Nephron progenitor cell (in vitro differentiated cells): Measurements from ENCODE around the gene IL1A.

Experiments used
- DNase-seq: peaks from one replicate; pipeline ENCODE4 v3.0.0; 2021
- H3K27ac Mint-ChIP-seq: 2 replicates; pipeline ENCODE4 v1.8.0; 2021; ENCODE audit warnings: mild to moderate bottlenecking, moderate library complexity, mixed read lengths
- H3K27me3 Mint-ChIP-seq: 2 replicates; pipeline ENCODE4 v1.8.0; 2021; ENCODE audit warnings: mild to moderate bottlenecking, low read depth, mixed read lengths; ENCODE audit not compliant: poor library complexity
- H3K36me3 Mint-ChIP-seq: 2 replicates; pipeline ENCODE4 v1.8.0; 2021; ENCODE audit warnings: low read depth, mixed read lengths
- H3K4me1 Mint-ChIP-seq: 2 replicates; pipeline ENCODE4 v1.8.0; 2021; ENCODE audit warnings: mixed read lengths
- H3K4me3 Mint-ChIP-seq: 2 replicates; pipeline ENCODE4 v1.8.0; 2021; ENCODE audit warnings: mild to moderate bottlenecking, moderate library complexity, mixed read lengths
- H3K9me3 Mint-ChIP-seq: 2 replicates; pipeline ENCODE4 v1.8.0; 2021; ENCODE audit warnings: mild to moderate bottlenecking, moderate library complexity, mixed read lengths
- CTCF ChIP-seq: fragments of 200-600 bp; sonication (generic); IDR thresholded peaks from 2 replicates; pipeline ENCODE4 v1.5.0; 2021; ENCODE audit warnings: antibody characterized with exemption

Gene IL1A

GRCh38 chr2:112827604-112828185 lies 43.4 kb upstream of the IL1A start:
- TF ChIP-seq CTCF, result no peak
- H3K4me3 Mint-ChIP-seq, result no peak overlapping the region
- H3K27ac Mint-ChIP-seq, result no peak overlapping the region
- H3K27me3 Mint-ChIP-seq, result peaks cover 46% of the 10 kb centered on the region
- H3K9me3 Mint-ChIP-seq, result peaks cover 11% of the 10 kb centered on the region
- peaks cover 8% of the 10 kb centered on the region for H3K4me1 Mint-ChIP-seq
- H3K36me3 Mint-ChIP-seq, result no peaks in the 10 kb centered on the region
- no peak for DNase-seq

- Mint-ChIP-seq H3K4me3 (no peak overlapping the region), H3K4me1 (peaks cover 8% of the 10 kb centered on the region), H3K9me3 (peaks cover 11% of the 10 kb centered on the region), H3K27ac (no peak overlapping the region), H3K36me3 (no peaks in the 10 kb centered on the region), H3K27me3 (peaks cover 47% of the 10 kb centered on the region)
- TF ChIP-seq CTCF, result no peak
- DNase-seq, result no peak
These were observed 42.7 kb upstream of the IL1A start for GRCh38 chr2:112827009-112827408.

GRCh38 chr2:112825706-112826105 lies 41.4 kb upstream of the IL1A start:
- no peak for DNase-seq
- H3K4me1 Mint-ChIP-seq, result peaks cover 12% of the 10 kb centered on the region
- H3K36me3 Mint-ChIP-seq, result no peaks in the 10 kb centered on the region
- H3K27ac Mint-ChIP-seq, result no peak overlapping the region
- no peak overlapping the region for H3K4me3 Mint-ChIP-seq
- H3K27me3 Mint-ChIP-seq, result peaks cover 57% of the 10 kb centered on the region
- TF ChIP-seq CTCF, result no peak
- peaks cover 11% of the 10 kb centered on the region for H3K9me3 Mint-ChIP-seq

GRCh38 chr2:112824694-112825085 lies 40.4 kb upstream of the IL1A start:
- no peak for TF ChIP-seq CTCF
- no peak for DNase-seq
- Mint-ChIP-seq H3K4me1 (peaks cover 12% of the 10 kb centered on the region), H3K4me3 (no peak overlapping the region), H3K9me3 (peaks cover 11% of the 10 kb centered on the region), H3K36me3 (no peaks in the 10 kb centered on the region), H3K27me3 (peaks cover 52% of the 10 kb centered on the region), H3K27ac (no peak overlapping the region)

GRCh38 chr2:112821682-112822081 lies 37.4 kb upstream of the IL1A start:
- TF ChIP-seq CTCF, result no peak
- peaks cover 44% of the 10 kb centered on the region for H3K27me3 Mint-ChIP-seq
- H3K4me3 Mint-ChIP-seq, result no peak overlapping the region
- DNase-seq, result no peak
- H3K4me1 Mint-ChIP-seq, result peaks cover 25% of the 10 kb centered on the region
- peaks cover 11% of the 10 kb centered on the region for H3K9me3 Mint-ChIP-seq
- no peaks in the 10 kb centered on the region for H3K36me3 Mint-ChIP-seq
- H3K27ac Mint-ChIP-seq, result no peak overlapping the region

GRCh38 chr2:112821142-112821541 lies 36.8 kb upstream of the IL1A start:
- Mint-ChIP-seq H3K36me3 (no peaks in the 10 kb centered on the region), H3K4me1 (peaks cover 25% of the 10 kb centered on the region), H3K27ac (no peak overlapping the region), H3K27me3 (peaks cover 46% of the 10 kb centered on the region), H3K9me3 (peaks cover 11% of the 10 kb centered on the region), H3K4me3 (no peak overlapping the region)
- TF ChIP-seq CTCF, result no peak
- DNase-seq, result no peak
